ENCODE data around the gene CEP164. TPM values are rescaled to one million over a fixed set of nuclear protein-coding genes. Genes with fewer than 3 reads are reported as not detected.

CEP164 gene
- total RNA-seq, 1 experiment from 2014 or later: 25.4 TPM

GRCh38 chr11:117281869-117282268 is 45.8 kb upstream of the CEP164 start:
- H3K36me3 Mint-ChIP-seq (ENCODE audit: insufficient read depth, unreplicated experiment): no peaks in the 10 kb centered on the region
- H3K27me3 Mint-ChIP-seq (ENCODE audit: unreplicated experiment): no peaks in the 10 kb centered on the region
- CTCF ChIA-PET: no interaction called here
- no peaks in the 10 kb centered on the region for H3K4me1 Mint-ChIP-seq (ENCODE audit: low read depth, unreplicated experiment)
- H3K4me3 Mint-ChIP-seq (ENCODE audit: low read depth, unreplicated experiment): no peak overlapping the region
- BruUV-seq (replicated peaks): TSS peak; percentile 41
- intact Hi-C loops (cut with micrococcal nuclease; ENCODE audit: unreplicated experiment): no loop called here
- DNase-seq: no peak
- TF ChIP-seq, protein P1, sequence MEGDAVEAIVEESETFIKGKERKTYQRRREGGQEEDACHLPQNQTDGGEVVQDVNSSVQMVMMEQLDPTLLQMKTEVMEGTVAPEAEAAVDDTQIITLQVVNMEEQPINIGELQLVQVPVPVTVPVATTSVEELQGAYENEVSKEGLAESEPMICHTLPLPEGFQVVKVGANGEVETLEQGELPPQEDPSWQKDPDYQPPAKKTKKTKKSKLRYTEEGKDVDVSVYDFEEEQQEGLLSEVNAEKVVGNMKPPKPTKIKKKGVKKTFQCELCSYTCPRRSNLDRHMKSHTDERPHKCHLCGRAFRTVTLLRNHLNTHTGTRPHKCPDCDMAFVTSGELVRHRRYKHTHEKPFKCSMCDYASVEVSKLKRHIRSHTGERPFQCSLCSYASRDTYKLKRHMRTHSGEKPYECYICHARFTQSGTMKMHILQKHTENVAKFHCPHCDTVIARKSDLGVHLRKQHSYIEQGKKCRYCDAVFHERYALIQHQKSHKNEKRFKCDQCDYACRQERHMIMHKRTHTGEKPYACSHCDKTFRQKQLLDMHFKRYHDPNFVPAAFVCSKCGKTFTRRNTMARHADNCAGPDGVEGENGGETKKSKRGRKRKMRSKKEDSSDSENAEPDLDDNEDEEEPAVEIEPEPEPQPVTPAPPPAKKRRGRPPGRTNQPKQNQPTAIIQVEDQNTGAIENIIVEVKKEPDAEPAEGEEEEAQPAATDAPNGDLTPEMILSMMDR (IDR thresholded peaks at IDR 0.05; ENCODE audit: unreplicated experiment): no peak
- no peak overlapping the region for H3K27ac Mint-ChIP-seq (ENCODE audit: unreplicated experiment)
- no peaks in the 10 kb centered on the region for H3K9me3 Mint-ChIP-seq (ENCODE audit: low read depth, unreplicated experiment)

DNA sequence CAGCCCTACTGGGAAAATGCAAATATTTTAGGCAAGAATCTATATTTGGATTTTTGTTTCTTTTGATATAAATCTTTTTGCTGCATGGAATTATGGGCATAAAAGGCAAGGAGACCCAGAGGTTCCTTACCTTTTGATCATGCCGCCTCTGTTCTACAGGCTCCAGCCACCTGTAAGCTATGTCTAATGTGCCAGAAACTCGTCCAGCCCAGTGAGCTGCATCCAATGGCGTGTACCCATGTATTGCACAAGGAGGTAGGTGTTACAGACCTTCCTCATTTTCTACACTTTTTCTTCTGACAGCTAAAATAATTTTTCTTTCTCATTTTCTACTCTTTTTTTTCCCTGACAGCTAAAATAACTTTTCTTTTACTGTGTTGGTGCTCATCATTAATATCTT is 44.7 kb upstream of the CEP164 start:
- CTCF ChIA-PET: no interaction called here
- Mint-ChIP-seq H3K27ac (ENCODE audit: unreplicated experiment) (no peak overlapping the region), H3K36me3 (ENCODE audit: insufficient read depth, unreplicated experiment) (no peaks in the 10 kb centered on the region), H3K9me3 (ENCODE audit: low read depth, unreplicated experiment) (no peaks in the 10 kb centered on the region), H3K4me1 (ENCODE audit: low read depth, unreplicated experiment) (no peaks in the 10 kb centered on the region), H3K27me3 (ENCODE audit: unreplicated experiment) (no peaks in the 10 kb centered on the region), H3K4me3 (ENCODE audit: low read depth, unreplicated experiment) (no peak overlapping the region)
- intact Hi-C loops (cut with micrococcal nuclease; ENCODE audit: unreplicated experiment): no loop called here
- TF ChIP-seq, protein P1 (IDR thresholded peaks at IDR 0.05; ENCODE audit: unreplicated experiment): no peak
- DNase-seq: no peak
- BruUV-seq (replicated peaks): no TSS peak

DNA sequence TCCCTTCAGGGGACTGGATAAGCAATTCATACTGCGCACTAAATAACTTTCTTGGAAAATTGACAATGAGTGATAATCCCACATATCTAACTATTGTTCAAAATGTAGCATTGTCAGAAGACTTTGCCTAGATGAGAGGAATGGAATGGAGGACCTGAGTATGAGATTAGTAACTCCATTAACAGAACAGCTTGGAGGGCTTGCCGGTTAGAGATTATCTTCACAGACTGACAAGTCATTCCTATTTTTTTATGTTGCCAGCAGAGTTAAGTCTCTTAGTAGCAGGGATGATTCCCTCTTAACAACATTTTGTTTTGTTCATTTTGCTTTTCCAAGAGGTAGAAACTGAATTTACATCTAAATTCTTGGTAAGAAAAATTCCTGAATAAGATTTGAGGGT is 43.6 kb upstream of the CEP164 start:
- H3K36me3 Mint-ChIP-seq (ENCODE audit: insufficient read depth, unreplicated experiment): no peaks in the 10 kb centered on the region
- no peaks in the 10 kb centered on the region for H3K27me3 Mint-ChIP-seq (ENCODE audit: unreplicated experiment)
- no peaks in the 10 kb centered on the region for H3K9me3 Mint-ChIP-seq (ENCODE audit: low read depth, unreplicated experiment)
- TF ChIP-seq, protein P1 (IDR thresholded peaks at IDR 0.05; ENCODE audit: unreplicated experiment): no peak
- intact Hi-C loops (cut with micrococcal nuclease; ENCODE audit: unreplicated experiment): no loop called here
- no peak for DNase-seq
- H3K4me1 Mint-ChIP-seq (ENCODE audit: low read depth, unreplicated experiment): no peaks in the 10 kb centered on the region
- no peak overlapping the region for H3K27ac Mint-ChIP-seq (ENCODE audit: unreplicated experiment)
- CTCF ChIA-PET: no interaction called here
- no peak overlapping the region for H3K4me3 Mint-ChIP-seq (ENCODE audit: low read depth, unreplicated experiment)
- BruUV-seq (replicated peaks): no TSS peak

- H3K36me3 Mint-ChIP-seq (ENCODE audit: insufficient read depth, unreplicated experiment): no peaks in the 10 kb centered on the region
- intact Hi-C loops (cut with micrococcal nuclease; ENCODE audit: unreplicated experiment): no loop called here
- BruUV-seq (replicated peaks): no TSS peak
- no peaks in the 10 kb centered on the region for H3K27me3 Mint-ChIP-seq (ENCODE audit: unreplicated experiment)
- H3K9me3 Mint-ChIP-seq (ENCODE audit: low read depth, unreplicated experiment): no peaks in the 10 kb centered on the region
- H3K27ac Mint-ChIP-seq (ENCODE audit: unreplicated experiment): no peak overlapping the region
- H3K4me1 Mint-ChIP-seq (ENCODE audit: low read depth, unreplicated experiment): no peaks in the 10 kb centered on the region
- no peak for DNase-seq
- TF ChIP-seq, protein P1 (IDR thresholded peaks at IDR 0.05; ENCODE audit: unreplicated experiment): no peak
- no peak overlapping the region for H3K4me3 Mint-ChIP-seq (ENCODE audit: low read depth, unreplicated experiment)
- CTCF ChIA-PET: no interaction called here
Measured at GRCh38 chr11:117286588-117286987, 41.1 kb upstream of the CEP164 start.

GRCh38 chr11:117287668-117288067 is 40.0 kb upstream of the CEP164 start:
- TF ChIP-seq, protein P1 (IDR thresholded peaks at IDR 0.05; ENCODE audit: unreplicated experiment): no peak
- Mint-ChIP-seq H3K27ac (ENCODE audit: unreplicated experiment) (no peak overlapping the region), H3K27me3 (ENCODE audit: unreplicated experiment) (no peaks in the 10 kb centered on the region), H3K4me3 (ENCODE audit: low read depth, unreplicated experiment) (no peak overlapping the region), H3K9me3 (ENCODE audit: low read depth, unreplicated experiment) (no peaks in the 10 kb centered on the region), H3K4me1 (ENCODE audit: low read depth, unreplicated experiment) (no peaks in the 10 kb centered on the region), H3K36me3 (ENCODE audit: insufficient read depth, unreplicated experiment) (peaks cover under 1% of the 10 kb centered on the region)
- CTCF ChIA-PET: no interaction called here
- DNase-seq: no peak
- intact Hi-C loops (cut with micrococcal nuclease; ENCODE audit: unreplicated experiment): no loop called here
- BruUV-seq (replicated peaks): no TSS peak
